Myometrial cell (primary cell): Measurements from ENCODE around the gene GPC4. TPM values are rescaled to one million over a fixed set of nuclear protein-coding genes. Genes with fewer than 3 reads are reported as not detected.

Experiments
- total RNA-seq: library from RNA; depleted of rRNA; stranded (reverse); fragments of >200 nt; gene quantifications from 2 replicates; pipeline ENCODE4 v1.2.3, GENCODE V29; 2015

The GPC4 gene
- not detected in 2 replicates for total RNA-seq

GRCh38 chrX:133415276-133416105 is at the start of gene GPC4:
Gene GPC4, minus strand, starts transcription at chrX:133415489. Its CDS starts 524 bp downstream, at chrX:133414965.

Other genes with a start within 250 kb of the GPC4 start
- gene TFDP3, start 197.1 kb downstream of the GPC4 start, total RNA-seq = not detected in 2 replicates